Lung (tissue), 13 donors: ENCODE results near the gene SPHK1. TPM values are rescaled to one million over a fixed set of nuclear protein-coding genes. Genes with fewer than 3 reads are reported as not detected.

ENCODE experiments used
- ATAC-seq: fragments of 200-7000 bp; cut with Tn5 transposase; one replicate; pipeline ENCODE4 v1.9.1; 2020; ENCODE audit warnings: moderate number of reproducible peaks; ENCODE audit not compliant: insufficient read depth, low FRiP score
- DNase-seq, 3 donors: peaks; one replicate each; pipeline ENCODE4 v3.0.0-alpha.2; 2013 to 2017
- H3K27ac ChIP-seq, 2 donors: one replicate each; pipeline ENCODE4 v1.5.1; 2013; ENCODE audit warnings: mild to moderate bottlenecking in 2 of 2, moderate library complexity in 2 of 2, control low read depth in 1 of 2, inconsistent platforms in 1 of 2, low read depth in 1 of 2, low read length in 1 of 2
- H3K27me3 ChIP-seq, 3 donors: one replicate each; pipeline ENCODE4 v1.5.1; 2013; ENCODE audit warnings: low read length in 2 of 3; ENCODE audit not compliant: control insufficient read depth in 3 of 3, insufficient read depth in 3 of 3
- H3K36me3 ChIP-seq, 4 donors: one replicate each; pipeline ENCODE4 v1.5.1; 2013; ENCODE audit warnings: low read length in 4 of 4, mild to moderate bottlenecking in 1 of 4, moderate library complexity in 1 of 4; ENCODE audit not compliant: control insufficient read depth in 4 of 4, insufficient read depth in 4 of 4
- H3K4me1 ChIP-seq, 5 donors: one replicate each; pipeline ENCODE4 v1.5.1; 2013; ENCODE audit warnings: low read length in 5 of 5, mild to moderate bottlenecking in 2 of 5, moderate library complexity in 1 of 5; ENCODE audit not compliant: control insufficient read depth in 5 of 5, insufficient read depth in 5 of 5
- H3K4me3 ChIP-seq: one replicate; pipeline ENCODE4 v1.5.1; 2013; ENCODE audit warnings: mild to moderate bottlenecking, control low read depth, moderate library complexity
- H3K9ac ChIP-seq, 2 donors: one replicate each; pipeline ENCODE4 v1.5.1; 2013; ENCODE audit warnings: low read length in 2 of 2, control low read depth in 1 of 2; ENCODE audit not compliant: insufficient read depth in 1 of 2
- H3K9me3 ChIP-seq, 4 donors: one replicate each; pipeline ENCODE4 v1.5.1; 2013; ENCODE audit warnings: low read length in 3 of 4, mild to moderate bottlenecking in 1 of 4, moderate library complexity in 1 of 4; ENCODE audit not compliant: control insufficient read depth in 4 of 4, insufficient read depth in 3 of 4
- CTCF ChIP-seq: IDR thresholded peaks from 2 replicates; pipeline ENCODE4 v1.5.1; 2012; ENCODE audit warnings: mild to moderate bottlenecking; ENCODE audit errors: control extremely low read depth, extremely low read depth
- WGBS, 2 donors: extraction: QIAGEN DNeasy Blood & Tissue Kit; methylation state at CpG; one replicate each; pipeline ENCODE4 v1.1.7; 2013; 5-methylcytosine and 5-hydroxymethylcytosine counted together
- polyA plus RNA-seq, 2 donors: library from polyadenylated mRNA; stranded (reverse); fragments of 200-250 nt; gene quantifications; one replicate each; pipeline ENCODE4 v1.2.1, GENCODE V29; 2013
- small RNA-seq: library from RNA; depleted of rRNA; stranded (forward); fragments of <200 nt; gene quantifications from one replicate; pipeline ENCODE3, GENCODE V24; 2014; ENCODE audit warnings: low replicate concordance
- total RNA-seq, 2 donors: library from RNA; depleted of rRNA in 1 of 2; stranded (reverse); fragments of >200 nt in 1 of 2; gene quantifications; one replicate each; pipeline ENCODE4 v1.2.1, GENCODE V29; 2014 to 2021
- donor health status: control.
- donor health status: control.
- donor health status: Bipolar disorder and iron deficiency.
- donor health status: healthy.
- donor health status: DM: yes; HTN: yes; CAD: no.

The SPHK1 gene
- total and polyA plus RNA-seq, 4 donors: 11.0 to 82.4 (median 15.6) TPM

GRCh38 chr17:76435751-76436150 is 51.3 kb downstream of the SPHK1 start:
- H3K4me1 ChIP-seq: peaks cover 0 to 25% (median 5%) of the 10 kb centered on the region in 5 donors
- no peaks in the 10 kb centered on the region for H3K27me3 ChIP-seq
- ATAC-seq: no peak
- TF ChIP-seq CTCF: no peak
- WGBS, 2 donors: 96 to 98% methylated on average over 11 of the region's 11 CpGs
- DNase-seq: no peak
- no peaks in the 10 kb centered on the region for H3K36me3 ChIP-seq
- H3K4me3 ChIP-seq: no peak overlapping the region
- no peak overlapping the region for H3K27ac ChIP-seq
- no peaks in the 10 kb centered on the region for H3K9me3 ChIP-seq
- no peak overlapping the region for H3K9ac ChIP-seq

Small RNAs within 50 kb of the gene (small RNA-seq; reads per million reads assigned to genes)
- not detected for gene RNU6-24P

Other genes with a start within 250 kb of the SPHK1 start
- gene FOXJ1, start 243.4 kb upstream of the SPHK1 start, total RNA-seq: 10 to 100 TPM; 66.1 to 95.0 TPM
- 10 to 100 TPM; 32.5 to 34.5 TPM for gene FOXJ1, start 243.4 kb upstream of the SPHK1 start, polyA plus RNA-seq
- gene RNF157, start 144.1 kb upstream of the SPHK1 start, total RNA-seq: 1 to 10 TPM; 2.2 to 2.5 TPM
- 1 to 10 TPM in 1 of 2 donors, under 1 TPM in 1; 0.88 to 1.4 TPM for gene RNF157, start 144.1 kb upstream of the SPHK1 start, polyA plus RNA-seq
- 10 to 100 TPM; 11.6 to 57.1 TPM for gene UBALD2, start 119.3 kb upstream of the SPHK1 start, total RNA-seq
- gene UBALD2, start 119.3 kb upstream of the SPHK1 start, polyA plus RNA-seq: 10 to 100 TPM; 59.8 to 64.0 TPM
- 1 to 10 TPM; 2.3 to 3.0 TPM for gene QRICH2, start 76.3 kb upstream of the SPHK1 start, total RNA-seq
- 1 to 10 TPM; 2.5 to 4.7 TPM for gene QRICH2, start 76.3 kb upstream of the SPHK1 start, polyA plus RNA-seq
- 10 to 100 TPM; 35.1 to 74.7 TPM for gene PRPSAP1, start 30.7 kb upstream of the SPHK1 start, total RNA-seq
- gene PRPSAP1, start 30.7 kb upstream of the SPHK1 start, polyA plus RNA-seq: 10 to 100 TPM; 29.8 to 34.0 TPM
- 10 to 100 TPM; 24.3 to 24.6 TPM for gene UBE2O, start 68.5 kb downstream of the SPHK1 start, total RNA-seq
- gene UBE2O, start 68.5 kb downstream of the SPHK1 start, polyA plus RNA-seq: 10 to 100 TPM; 10.8 to 11.1 TPM
- gene AANAT, start 83.0 kb downstream of the SPHK1 start, total RNA-seq: under 1 TPM in 1 of 2 donors, not detected in 1; 0.31 TPM
- gene AANAT, start 83.0 kb downstream of the SPHK1 start, polyA plus RNA-seq: under 1 TPM in 1 of 2 donors, not detected in 1; 0.10 TPM
- 10 to 100 TPM; 22.7 to 56.5 TPM for gene RHBDF2, start 116.8 kb downstream of the SPHK1 start, total RNA-seq
- gene RHBDF2, start 116.8 kb downstream of the SPHK1 start, polyA plus RNA-seq: 100 to 1,000 TPM in 1 of 2 donors, 10 to 100 TPM in 1; 20.1 to 116 TPM
- 10 to 100 TPM; 15.9 to 20.0 TPM for gene CYGB, start 153.1 kb downstream of the SPHK1 start, total RNA-seq
- 10 to 100 TPM; 21.4 to 30.4 TPM for gene CYGB, start 153.1 kb downstream of the SPHK1 start, polyA plus RNA-seq
- 10 to 100 TPM in 1 of 2 donors, 1 to 10 TPM in 1; 3.3 to 11.3 TPM for gene PRCD, start 155.4 kb downstream of the SPHK1 start, total RNA-seq
- 1 to 10 TPM; 2.0 to 7.9 TPM for gene PRCD, start 155.4 kb downstream of the SPHK1 start, polyA plus RNA-seq
- gene ST6GALNAC2, start 201.3 kb downstream of the SPHK1 start, total RNA-seq: 10 to 100 TPM; 20.8 to 38.0 TPM
- 10 to 100 TPM; 12.1 to 15.4 TPM for gene ST6GALNAC2, start 201.3 kb downstream of the SPHK1 start, polyA plus RNA-seq